Glutamatergic neuron (in vitro differentiated cells): ENCODE data around the gene SLC6A1. TPM values are rescaled to one million over a fixed set of nuclear protein-coding genes. Genes with fewer than 3 reads are reported as not detected.
"Not testable (repeated sequence)": the region's sequence is repeated elsewhere in the genome, so short reads cannot be mapped to it uniquely, and the experiment has no call there.

Source experiments
- DNase-seq: peaks from one replicate; pipeline ENCODE4 v3.0.0; 2022
- H3K27ac Mint-ChIP-seq: one replicate; pipeline ENCODE4 v1.8.0; 2020; ENCODE audit warnings: mild to moderate bottlenecking, mixed read lengths, inconsistent platforms; ENCODE audit not compliant: unreplicated experiment
- H3K27me3 Mint-ChIP-seq: one replicate; pipeline ENCODE4 v1.8.0; 2020; ENCODE audit warnings: mild to moderate bottlenecking, moderate library complexity, mixed read lengths, inconsistent platforms; ENCODE audit not compliant: unreplicated experiment
- H3K36me3 Mint-ChIP-seq: one replicate; pipeline ENCODE4 v1.8.0; 2020; ENCODE audit warnings: mild to moderate bottlenecking, mixed read lengths, inconsistent platforms; ENCODE audit not compliant: unreplicated experiment
- H3K4me1 Mint-ChIP-seq: one replicate; pipeline ENCODE4 v1.8.0; 2020; ENCODE audit warnings: mild to moderate bottlenecking, low read depth, mixed read lengths, inconsistent platforms; ENCODE audit not compliant: unreplicated experiment
- H3K4me3 Mint-ChIP-seq: one replicate; pipeline ENCODE4 v1.8.0; 2020; ENCODE audit warnings: mild to moderate bottlenecking, mixed read lengths, inconsistent platforms; ENCODE audit not compliant: unreplicated experiment
- H3K9me3 Mint-ChIP-seq: one replicate; pipeline ENCODE4 v1.8.0; 2020; ENCODE audit warnings: mild to moderate bottlenecking, moderate library complexity, mixed read lengths, inconsistent platforms; ENCODE audit not compliant: unreplicated experiment
- total RNA-seq: library from RNA; stranded (reverse); fragmentation: NEBNext Ultra II Directional; extraction: Animal tissue kit (Norgen Biotek cat#: 25700); gene quantifications from one replicate; pipeline ENCODE4 v1.2.1, GENCODE V29; 2021; ENCODE audit not compliant: unreplicated experiment
- TF ChIP-seq, protein P1 (sequence below): fragments of 200-600 bp; sonication (generic); IDR thresholded peaks from one replicate; pipeline ENCODE4 v1.5.0; 2021; ENCODE audit not compliant: partially characterized antibody, unreplicated experiment

Gene SLC6A1
- total RNA-seq, 1 donor from 2014 or later: 0.15 TPM

DNA sequence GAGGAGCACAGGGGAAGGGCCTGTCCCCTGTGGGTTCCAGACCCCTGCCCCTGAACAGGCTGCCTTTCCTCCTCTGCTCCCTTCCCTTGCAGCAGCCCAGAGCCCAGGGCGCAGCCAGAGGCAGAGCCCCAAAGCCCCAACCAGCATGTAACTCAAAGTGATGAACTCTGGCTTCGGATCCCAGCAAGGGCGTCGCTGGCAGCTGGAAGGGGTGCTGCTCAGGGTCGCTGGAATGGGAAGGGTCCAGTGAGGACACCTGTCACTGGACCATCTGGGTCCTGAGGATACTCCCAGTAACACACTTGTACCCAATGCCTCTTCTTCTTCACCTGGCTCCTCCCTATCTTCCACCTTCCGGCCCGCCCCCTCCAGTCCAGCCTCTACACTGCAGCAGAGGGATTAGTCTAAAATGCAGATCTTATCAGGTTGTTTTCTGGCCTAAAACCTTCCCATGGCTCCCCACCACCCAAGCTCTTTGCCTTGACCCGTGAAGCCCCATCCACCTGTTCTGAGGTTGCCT lies 64.0 kb downstream of the SLC6A1 start:
- Mint-ChIP-seq H3K27me3 (peaks cover 7% of the 10 kb centered on the region), H3K27ac (no peak overlapping the region), H3K9me3 (no peaks in the 10 kb centered on the region), H3K36me3 (no peaks in the 10 kb centered on the region), H3K4me3 (no peak overlapping the region), H3K4me1 (no peaks in the 10 kb centered on the region)
- TF ChIP-seq, protein P1, sequence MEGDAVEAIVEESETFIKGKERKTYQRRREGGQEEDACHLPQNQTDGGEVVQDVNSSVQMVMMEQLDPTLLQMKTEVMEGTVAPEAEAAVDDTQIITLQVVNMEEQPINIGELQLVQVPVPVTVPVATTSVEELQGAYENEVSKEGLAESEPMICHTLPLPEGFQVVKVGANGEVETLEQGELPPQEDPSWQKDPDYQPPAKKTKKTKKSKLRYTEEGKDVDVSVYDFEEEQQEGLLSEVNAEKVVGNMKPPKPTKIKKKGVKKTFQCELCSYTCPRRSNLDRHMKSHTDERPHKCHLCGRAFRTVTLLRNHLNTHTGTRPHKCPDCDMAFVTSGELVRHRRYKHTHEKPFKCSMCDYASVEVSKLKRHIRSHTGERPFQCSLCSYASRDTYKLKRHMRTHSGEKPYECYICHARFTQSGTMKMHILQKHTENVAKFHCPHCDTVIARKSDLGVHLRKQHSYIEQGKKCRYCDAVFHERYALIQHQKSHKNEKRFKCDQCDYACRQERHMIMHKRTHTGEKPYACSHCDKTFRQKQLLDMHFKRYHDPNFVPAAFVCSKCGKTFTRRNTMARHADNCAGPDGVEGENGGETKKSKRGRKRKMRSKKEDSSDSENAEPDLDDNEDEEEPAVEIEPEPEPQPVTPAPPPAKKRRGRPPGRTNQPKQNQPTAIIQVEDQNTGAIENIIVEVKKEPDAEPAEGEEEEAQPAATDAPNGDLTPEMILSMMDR: no peak
- DNase-seq: no peak

DNA sequence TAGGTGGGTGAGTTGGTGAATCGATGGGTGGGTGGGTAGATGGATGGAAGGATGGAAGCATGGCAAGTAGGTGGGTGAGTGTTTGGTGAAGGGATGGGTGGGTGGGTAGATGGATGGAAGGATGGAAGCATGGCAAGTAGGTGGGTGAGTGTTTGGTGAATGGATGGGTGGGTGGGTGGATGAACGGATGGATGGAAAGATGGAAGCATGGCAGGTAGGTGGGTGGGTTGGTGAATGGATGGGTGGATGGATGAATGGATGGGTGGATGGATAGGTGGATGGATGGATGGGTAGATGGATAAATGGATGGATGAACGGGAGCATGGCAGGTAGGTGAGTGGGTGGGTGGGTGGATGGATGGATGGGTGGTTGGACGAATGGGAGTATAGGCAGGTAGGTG lies 65.1 kb downstream of the SLC6A1 start:
- no peak for DNase-seq
- no peak overlapping the region for H3K4me3 Mint-ChIP-seq
- H3K27me3 Mint-ChIP-seq: peaks cover 9% of the 10 kb centered on the region
- H3K4me1 Mint-ChIP-seq: no peaks in the 10 kb centered on the region
- H3K27ac Mint-ChIP-seq: no peak overlapping the region
- H3K36me3 Mint-ChIP-seq: no peaks in the 10 kb centered on the region
- TF ChIP-seq, protein P1: no peak
- H3K9me3 Mint-ChIP-seq: no peaks in the 10 kb centered on the region

DNA sequence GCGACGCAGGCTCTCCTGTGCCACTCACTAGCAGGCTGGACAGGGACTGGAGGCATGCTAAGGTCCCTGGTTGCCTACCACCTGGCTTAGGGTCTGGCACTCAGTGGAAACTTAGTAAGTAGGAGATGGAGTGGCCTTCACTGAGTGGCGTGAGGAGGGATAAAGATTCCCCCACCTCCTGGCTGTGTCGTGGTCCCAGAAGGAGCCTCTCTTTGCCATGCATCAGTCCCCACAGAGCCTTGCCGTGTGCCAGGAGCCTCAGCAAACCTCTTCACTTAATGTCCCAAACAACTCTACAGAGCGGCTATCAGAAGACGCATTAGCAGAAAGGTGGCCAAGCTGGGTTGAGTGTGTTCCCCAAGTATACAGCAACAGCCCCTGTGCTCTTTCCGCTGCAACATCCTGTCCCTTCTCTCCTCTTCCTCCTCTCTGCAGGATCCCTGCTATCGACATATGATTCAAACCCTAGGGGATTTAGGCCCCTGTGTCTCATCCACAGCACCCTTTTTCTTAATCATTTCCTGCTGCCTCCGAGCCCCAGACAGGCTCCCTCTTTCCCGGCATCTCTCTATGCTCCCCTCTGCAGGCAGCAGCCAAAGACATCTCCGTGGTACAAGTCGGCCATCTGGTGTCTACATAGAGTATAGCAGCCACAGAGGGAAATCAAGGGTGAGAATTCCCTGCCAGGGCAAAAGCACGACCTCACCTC lies 66.7 kb downstream of the SLC6A1 start:
- TF ChIP-seq, protein P1: peak; percentile 75
- H3K4me3 Mint-ChIP-seq: no peak overlapping the region
- H3K4me1 Mint-ChIP-seq: no peaks in the 10 kb centered on the region

DNA sequence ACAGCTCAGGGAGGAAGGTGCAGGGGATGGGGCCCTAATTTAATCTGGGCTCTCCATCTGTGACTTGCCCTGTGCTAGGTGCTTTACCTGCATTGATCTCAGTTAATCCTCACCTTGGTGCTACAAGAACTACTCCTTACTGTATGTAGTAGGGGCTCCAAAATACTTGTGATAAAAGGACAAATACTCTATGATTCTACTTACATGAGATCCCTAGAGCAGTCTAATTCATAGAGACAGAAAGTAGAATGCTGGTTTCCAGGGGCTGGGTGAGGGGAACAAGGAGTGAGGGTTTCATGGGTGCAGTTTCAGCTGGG lies 67.2 kb downstream of the SLC6A1 start:
- Mint-ChIP-seq H3K27me3 (peaks cover 8% of the 10 kb centered on the region), H3K9me3 (no peaks in the 10 kb centered on the region), H3K27ac (no peak overlapping the region), H3K4me3 (no peak overlapping the region), H3K36me3 (no peaks in the 10 kb centered on the region), H3K4me1 (no peaks in the 10 kb centered on the region)
- no peak for DNase-seq
- TF ChIP-seq, protein P1: peak; percentile 1

More for the DNA sequence above, 66.7 kb downstream of the SLC6A1 start:
- no peaks in the 10 kb centered on the region for H3K36me3 Mint-ChIP-seq
- no peak overlapping the region for H3K27ac Mint-ChIP-seq
- no peaks in the 10 kb centered on the region for H3K9me3 Mint-ChIP-seq
- peak; percentile 71 for DNase-seq
- peaks cover 8% of the 10 kb centered on the region for H3K27me3 Mint-ChIP-seq

DNA sequence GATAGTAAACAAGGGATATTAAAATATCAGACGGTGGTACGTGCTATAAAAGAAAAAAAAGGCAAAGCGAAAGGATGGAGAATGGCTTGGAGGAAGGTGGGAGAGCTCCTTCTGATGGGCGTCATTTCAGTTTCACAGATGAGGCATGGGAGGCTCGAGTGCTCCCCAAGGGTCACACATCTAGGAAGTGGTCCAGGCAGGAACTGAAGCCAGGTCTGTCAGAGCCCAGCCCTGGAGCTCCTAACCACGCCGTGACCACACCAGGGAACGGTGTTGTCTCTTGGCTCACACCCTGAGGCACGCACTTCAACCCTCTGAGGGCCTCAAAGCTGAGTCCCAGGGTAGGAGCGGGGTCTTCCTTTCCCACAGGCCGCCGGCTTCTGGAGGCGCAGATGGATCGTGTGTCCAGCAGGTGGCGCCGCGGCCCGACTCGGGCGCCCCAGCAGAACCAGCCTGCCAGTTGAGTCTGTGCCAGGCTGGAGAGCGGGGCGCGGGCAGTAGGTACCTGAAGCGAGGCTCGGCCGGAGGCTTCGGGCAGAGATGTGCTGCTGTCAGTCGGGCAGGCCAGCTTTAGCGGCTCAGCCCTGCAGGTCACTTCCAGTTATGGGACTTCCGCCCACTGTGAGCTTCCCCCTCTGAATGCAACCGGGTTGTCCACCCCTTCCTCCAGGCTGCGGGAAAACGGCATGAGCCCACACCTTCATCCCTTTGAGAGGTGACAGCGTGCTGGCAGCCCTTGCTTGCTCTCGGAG lies 68.1 kb downstream of the SLC6A1 start:
- Mint-ChIP-seq H3K4me1 (no peaks in the 10 kb centered on the region), H3K27me3 (peaks cover 6% of the 10 kb centered on the region), H3K9me3 (no peaks in the 10 kb centered on the region), H3K27ac (no peak overlapping the region), H3K4me3 (peak overlapping the region; percentile 73), H3K36me3 (no peaks in the 10 kb centered on the region)
- peak; percentile 83 for DNase-seq
- TF ChIP-seq, protein P1: peak; percentile 94

DNA sequence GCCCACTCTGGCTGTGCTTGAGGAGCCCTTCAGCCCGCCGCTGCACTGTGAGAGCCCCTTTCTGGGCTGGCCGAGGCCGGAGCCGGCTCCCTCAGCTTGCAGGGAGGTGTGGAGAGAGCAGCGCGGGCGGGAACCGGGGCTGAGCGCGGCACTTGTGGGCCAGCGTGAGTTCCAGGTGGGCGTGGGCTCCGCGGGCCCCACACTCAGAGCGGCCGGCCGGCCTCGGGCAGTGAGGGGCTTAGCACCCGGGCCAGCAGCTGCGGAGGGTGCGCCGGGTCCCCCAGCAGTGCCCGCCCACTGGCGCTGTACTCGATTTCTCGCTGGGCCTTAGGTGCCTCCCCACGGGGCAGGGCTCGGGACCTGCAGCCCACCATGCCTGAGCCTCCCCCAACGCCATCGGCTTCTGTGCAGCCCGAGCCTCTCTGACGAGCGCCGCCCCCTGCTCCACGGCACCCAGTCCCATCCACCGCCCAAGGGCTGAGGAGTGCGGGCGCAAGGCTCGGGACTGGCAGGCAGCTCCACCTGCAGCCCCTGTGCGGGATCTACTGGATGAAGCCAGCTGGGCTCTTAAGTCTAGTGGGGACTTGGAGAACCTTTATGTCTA lies 68.8 kb downstream of the SLC6A1 start:
- peak; percentile 43 for DNase-seq
- H3K27ac Mint-ChIP-seq, H3K4me1 Mint-ChIP-seq, H3K36me3 Mint-ChIP-seq, H3K9me3 Mint-ChIP-seq, H3K27me3 Mint-ChIP-seq: not testable (repeated sequence)
- H3K4me3 Mint-ChIP-seq: peak overlapping the region; percentile 73
